Measurements from ENCODE around the gene SMURF2. TPM values are rescaled to one million over a fixed set of nuclear protein-coding genes. Genes with fewer than 3 reads are reported as not detected.

The SMURF2 gene
- total RNA-seq, 1 experiment from 2014 or later: 38.6 TPM

DNA sequence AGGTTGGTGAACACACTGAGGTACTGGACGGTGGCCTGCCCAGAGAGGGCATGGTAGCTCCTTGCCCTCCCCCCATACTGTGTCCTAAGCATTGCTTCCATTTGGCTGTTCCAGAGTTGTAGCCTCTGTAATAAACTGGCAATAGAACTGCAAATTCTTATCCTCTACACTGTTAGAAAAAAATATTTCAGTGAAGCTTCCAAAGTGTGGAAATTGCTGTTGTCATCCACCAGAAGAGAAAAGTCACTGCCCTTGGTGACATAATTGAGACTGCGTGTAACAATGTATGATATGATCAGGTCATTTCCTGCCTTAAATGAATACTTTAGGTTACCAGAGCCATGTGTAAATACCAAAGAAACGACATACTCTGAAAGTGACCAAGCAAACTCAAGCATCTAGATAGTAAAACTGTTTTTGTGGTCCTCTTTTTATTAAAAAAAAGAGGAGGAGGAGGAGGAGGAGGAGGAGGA, 89.4 kb downstream of the SMURF2 start:
- peak; percentile 29 for DNase-seq (ENCODE audit: low read depth)
- in situ Hi-C loops (cut with HindIII; ENCODE audit: low pct_unique_long_range_greater_than_20kb, low sequenced_read_pairs): no loop called here

DNA sequence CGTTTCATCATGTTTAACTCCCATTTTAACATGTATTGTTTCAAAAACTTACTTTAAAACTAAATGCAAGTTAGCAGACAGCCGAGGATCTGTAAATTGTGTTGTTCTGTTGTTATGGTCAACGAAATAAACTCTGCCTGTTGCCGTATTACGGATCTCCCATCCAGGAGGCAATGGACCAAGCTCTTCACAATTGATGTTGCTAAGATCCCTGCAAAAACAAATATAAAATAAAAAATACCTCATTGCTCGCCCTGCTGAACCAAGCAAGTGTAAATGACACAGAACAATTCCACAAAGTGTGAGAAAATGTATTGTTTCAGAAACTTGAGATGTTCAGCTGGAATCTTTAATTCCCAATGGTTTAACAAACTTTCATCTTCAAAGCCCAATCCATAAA, 90.4 kb downstream of the SMURF2 start:
- no peak for DNase-seq (ENCODE audit: low read depth)
- in situ Hi-C loops (cut with HindIII; ENCODE audit: low pct_unique_long_range_greater_than_20kb, low sequenced_read_pairs): no loop called here

DNA sequence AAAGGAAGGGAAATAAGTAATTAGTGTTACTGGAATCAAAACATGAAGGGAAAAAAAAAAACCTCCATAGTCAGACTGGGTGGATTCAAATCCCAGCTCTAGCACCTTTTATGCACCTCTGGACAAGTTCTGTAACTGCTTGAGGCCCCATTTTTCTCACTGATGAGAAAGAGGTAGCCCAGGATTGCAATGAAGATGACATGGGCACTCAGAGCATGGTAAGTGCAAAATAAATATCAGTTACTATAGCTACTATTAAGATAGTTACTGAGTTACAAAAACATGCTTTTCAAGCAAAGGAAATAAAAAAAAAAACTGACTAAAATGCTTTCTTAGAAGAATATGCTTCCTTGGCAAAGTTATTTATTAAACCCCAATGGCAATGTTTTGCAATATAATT, 96.5 kb downstream of the SMURF2 start:
- in situ Hi-C loops (cut with HindIII; ENCODE audit: low pct_unique_long_range_greater_than_20kb, low sequenced_read_pairs): no loop called here
- DNase-seq (ENCODE audit: low read depth): peak; percentile 12

DNA sequence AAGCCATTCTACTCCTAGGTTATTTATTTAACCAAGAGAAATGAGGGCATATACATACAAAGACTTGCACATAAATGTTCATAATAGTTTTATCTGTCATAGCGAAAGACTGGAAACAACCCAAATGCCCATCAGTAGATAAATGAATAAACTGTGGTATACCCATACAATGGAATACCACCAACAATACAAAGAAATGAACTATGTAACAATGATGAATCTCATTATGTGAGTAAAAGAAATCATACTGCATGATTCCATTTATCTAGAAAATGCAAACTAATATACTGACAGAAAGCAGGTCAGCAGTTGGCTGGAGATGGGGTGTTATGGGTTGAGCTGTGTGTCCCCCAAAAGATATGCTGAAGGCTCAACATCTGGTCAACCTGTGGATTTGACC, 98.0 kb downstream of the SMURF2 start:
- DNase-seq (ENCODE audit: low read depth): no peak

DNA sequence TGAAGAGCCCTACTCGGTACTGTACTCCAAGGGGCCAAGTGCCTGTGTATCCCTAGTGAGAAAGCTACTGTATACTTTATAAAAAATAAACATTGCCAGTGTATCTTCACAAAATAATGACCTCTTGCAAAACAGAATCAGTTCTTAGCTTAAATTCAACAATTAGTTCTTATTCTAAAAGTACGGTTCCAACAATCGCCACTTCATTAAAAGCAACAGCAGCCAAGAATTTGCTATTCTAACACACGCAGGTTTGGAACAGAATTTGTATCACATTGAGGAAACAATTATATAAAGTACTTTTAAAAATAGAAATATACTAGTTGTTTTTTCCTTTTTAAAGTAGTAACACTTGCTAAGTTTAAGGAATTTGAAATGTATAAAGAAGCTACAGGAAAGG, 106.8 kb downstream of the SMURF2 start:
- in situ Hi-C loops (cut with HindIII; ENCODE audit: low pct_unique_long_range_greater_than_20kb, low sequenced_read_pairs): no loop called here
- no peak for DNase-seq (ENCODE audit: low read depth)

More for the DNA sequence above, 98.0 kb downstream of the SMURF2 start:
- in situ Hi-C loops (cut with HindIII; ENCODE audit: low pct_unique_long_range_greater_than_20kb, low sequenced_read_pairs): no loop called here

DNA sequence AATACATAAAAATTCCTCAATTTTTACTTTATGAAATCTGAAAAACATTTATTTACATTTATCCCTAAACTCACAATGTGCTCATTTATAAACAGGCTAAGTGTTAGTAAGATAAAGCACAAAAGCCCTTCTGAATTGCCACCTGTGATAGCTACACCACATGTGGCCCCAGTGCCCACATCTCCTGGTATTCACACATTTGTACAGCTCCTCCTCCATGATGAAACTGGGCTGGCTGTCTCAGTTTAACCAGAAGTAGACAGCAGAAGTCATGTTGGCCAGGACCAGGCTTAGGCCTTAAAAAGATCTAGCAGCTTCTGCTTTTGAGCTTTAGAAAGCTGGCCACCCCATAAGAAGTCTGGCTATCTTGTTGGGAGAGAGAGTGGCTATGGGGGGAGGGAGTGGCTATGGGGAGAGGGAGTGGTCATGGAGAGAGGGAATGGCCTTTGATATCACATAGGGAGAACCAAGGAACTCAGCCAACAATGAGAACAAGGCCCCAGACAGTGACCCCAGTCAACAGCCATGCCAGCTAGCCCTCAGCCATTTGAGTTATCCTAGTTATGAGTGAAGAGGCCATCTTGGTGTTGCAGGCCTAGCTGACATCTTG, 108.0 kb downstream of the SMURF2 start:
- in situ Hi-C loops (cut with HindIII; ENCODE audit: low pct_unique_long_range_greater_than_20kb, low sequenced_read_pairs): no loop called here
- DNase-seq (ENCODE audit: low read depth): no peak

DNA sequence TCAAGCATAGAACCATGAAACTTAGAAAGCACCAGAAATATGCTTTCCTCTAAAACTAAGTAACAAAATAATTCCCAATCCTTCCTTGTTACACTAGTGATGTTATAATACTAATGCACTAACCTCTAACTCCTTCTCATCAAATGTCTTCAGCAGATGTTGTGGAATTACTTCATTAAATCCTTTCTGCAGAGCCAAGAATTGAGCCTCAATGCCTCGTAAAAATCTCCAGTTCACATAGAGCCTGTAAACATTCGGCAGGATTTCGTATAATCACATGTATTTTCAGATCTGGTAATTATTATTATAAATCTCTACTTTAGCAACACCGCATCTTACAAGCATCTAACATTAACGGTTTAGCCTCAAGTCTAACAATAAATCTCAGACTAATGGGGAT, 110.6 kb downstream of the SMURF2 start:
- in situ Hi-C loops (cut with HindIII; ENCODE audit: low pct_unique_long_range_greater_than_20kb, low sequenced_read_pairs): no loop called here
- DNase-seq (ENCODE audit: low read depth): no peak

DNA sequence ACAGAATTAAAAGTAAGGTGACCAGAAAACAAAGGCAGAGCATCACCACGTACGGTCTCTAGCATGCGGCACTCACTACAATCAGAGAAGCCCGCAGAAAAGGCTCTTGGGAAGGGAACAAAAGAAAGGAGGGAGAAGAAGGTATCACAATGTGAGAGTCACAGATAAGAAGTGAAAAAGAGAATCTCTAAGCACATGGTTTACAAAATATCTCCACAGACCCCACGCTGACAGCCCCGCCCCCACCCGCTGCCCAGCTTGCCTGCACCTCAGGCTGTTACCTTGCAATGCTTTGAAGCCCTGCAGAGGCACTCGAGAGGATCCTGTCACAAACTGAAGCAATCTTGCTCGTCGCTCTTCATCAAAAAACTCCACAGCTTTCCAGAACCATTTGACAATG, 114.8 kb downstream of the SMURF2 start:
- in situ Hi-C loops (cut with HindIII; ENCODE audit: low pct_unique_long_range_greater_than_20kb, low sequenced_read_pairs): no loop called here

DNA sequence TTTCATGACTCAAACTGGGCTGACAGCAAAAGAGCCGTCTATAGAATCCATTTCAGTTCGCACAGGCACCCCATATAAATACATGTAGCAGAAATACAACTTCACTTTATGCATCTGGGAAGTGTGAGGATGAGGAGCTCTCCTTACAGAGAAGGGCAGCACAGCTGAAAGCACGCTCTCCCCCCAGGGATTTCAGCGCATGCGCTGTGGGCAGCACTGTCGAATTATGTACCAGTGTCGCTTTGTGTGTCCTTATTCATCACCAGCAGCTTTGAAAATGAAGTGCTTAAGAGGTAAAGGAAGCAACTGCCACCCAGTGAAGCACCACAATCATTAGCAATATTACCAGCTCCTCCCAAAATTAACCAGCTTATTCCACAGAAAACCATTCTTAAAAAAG, 115.4 kb downstream of the SMURF2 start:
- in situ Hi-C loops (cut with HindIII; ENCODE audit: low pct_unique_long_range_greater_than_20kb, low sequenced_read_pairs): no loop called here

More for the DNA sequence above, 114.8 kb downstream of the SMURF2 start:
- no peak for DNase-seq (ENCODE audit: low read depth)

DNA sequence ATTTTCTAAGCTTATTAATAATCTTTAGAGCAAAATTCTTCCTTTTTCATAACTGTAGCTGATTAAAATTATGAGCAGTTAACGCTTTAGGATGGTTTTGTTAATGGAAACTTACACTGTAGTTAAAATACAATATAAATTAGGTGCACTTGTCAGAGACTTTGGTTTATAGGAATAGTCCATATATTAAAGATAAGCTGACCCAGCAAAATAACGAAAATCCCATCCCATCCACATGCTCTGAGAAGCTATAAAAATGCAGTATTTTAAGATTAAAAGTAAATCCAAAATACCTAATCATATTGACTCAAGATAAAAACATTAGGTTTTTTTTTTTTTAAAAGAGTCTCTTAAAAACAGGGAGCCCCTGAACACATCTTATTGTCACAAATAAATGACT, 117.4 kb downstream of the SMURF2 start:
- in situ Hi-C loops (cut with HindIII; ENCODE audit: low pct_unique_long_range_greater_than_20kb, low sequenced_read_pairs): no loop called here
- no peak for DNase-seq (ENCODE audit: low read depth)

More for the DNA sequence above, 115.4 kb downstream of the SMURF2 start:
- DNase-seq (ENCODE audit: low read depth): no peak

DNA sequence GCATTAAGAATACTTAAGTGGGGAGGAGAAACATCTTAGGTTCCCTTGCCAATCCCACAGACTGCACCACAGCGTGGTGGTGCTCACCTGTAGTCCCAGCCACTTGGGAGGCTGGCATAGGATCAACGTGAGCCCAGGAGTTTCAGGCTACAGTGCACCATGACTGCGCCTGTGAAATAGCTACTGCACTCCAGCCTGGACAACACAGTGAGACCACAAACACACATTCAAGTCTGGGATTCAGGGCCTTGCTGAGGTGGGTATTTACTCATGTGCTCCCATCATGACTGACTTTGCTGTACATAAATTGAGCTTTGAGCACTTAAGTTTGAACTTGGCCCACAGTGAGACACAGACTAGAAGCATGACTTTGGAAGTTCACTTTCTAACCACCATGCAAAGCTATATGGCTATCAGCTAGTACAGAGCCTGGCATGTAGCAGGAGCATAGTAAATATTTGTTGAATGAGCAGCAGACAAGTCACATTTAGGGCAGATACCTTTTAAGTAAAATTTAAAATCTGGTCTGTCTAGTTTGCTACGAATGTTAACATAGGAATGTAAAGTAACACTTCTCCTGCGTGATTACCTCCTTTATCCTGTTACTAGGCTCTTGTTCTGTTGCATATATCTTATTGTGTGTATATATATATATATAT, 121.9 kb downstream of the SMURF2 start:
- DNase-seq (ENCODE audit: low read depth): no peak
- in situ Hi-C loops (cut with HindIII; ENCODE audit: low pct_unique_long_range_greater_than_20kb, low sequenced_read_pairs): no loop called here

DNA sequence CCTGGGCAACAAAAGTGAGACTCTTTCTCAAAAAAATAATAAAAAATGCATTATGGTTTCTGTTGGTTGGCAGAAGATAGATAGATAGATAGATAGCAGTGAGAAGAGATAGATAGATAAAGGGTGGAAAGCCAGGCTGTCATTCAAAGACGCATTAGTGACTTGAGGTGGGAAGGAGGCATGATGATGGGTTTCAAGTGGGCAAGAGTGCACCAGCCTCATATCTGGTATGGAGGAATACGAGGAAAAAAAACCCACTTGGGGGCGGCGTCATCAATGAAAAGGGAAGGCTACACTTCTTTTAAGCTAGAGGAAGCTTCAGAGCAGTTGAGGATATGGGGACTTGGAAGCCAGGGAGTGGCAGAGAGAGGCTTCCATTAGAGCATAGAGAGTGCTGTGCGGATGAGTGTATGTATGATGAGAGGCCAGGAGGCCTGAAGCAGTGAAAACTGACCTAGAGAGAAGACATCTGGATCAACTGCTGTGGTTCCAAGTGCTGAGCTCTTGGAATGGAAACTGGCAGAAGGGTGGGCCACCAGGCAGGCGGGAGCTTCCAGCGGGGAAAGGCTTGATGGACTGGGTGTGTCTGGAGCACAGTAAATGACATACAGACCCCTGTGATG, 123.5 kb downstream of the SMURF2 start:
- DNase-seq (ENCODE audit: low read depth): no peak
- in situ Hi-C loops (cut with HindIII; ENCODE audit: low pct_unique_long_range_greater_than_20kb, low sequenced_read_pairs): no loop called here

DNA sequence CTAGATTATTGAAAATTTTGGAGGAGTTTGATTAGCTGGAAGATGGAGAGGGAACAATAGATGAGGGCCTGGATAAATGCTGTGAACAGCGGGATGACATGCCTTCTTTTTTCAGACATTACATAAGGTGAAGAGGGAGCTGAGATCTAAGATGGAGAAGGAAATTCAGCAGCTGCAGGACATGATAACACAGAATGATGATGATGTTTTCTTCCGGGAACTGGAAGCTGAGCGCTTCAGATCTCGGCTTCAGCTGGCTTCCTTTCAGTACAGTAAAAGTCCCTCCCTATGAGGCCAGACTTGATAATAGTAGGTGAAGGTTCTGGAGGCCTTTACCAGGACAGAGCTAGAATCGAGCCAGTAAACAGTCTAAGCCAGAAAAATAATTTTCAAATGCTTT, 124.6 kb downstream of the SMURF2 start:
- DNase-seq (ENCODE audit: low read depth): no peak
- in situ Hi-C loops (cut with HindIII; ENCODE audit: low pct_unique_long_range_greater_than_20kb, low sequenced_read_pairs): no loop called here

DNA sequence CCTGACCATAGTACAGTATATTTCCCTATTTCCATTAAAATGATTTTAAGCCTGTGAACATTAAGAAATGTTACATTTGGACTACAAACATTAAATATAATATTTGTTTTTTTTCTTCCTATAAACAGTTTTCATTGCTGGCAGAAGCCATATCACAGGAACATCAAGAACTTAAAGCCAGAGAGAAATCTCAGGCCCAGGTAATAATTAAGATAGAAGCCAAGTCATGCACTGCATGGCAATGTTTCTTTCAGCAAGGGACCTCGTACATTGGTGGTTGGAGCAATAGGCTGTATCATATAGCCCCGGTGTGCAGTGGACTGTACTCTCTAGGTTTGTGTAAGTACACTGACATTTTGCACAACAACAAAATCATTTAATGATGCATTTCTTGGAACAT, 125.2 kb downstream of the SMURF2 start:
- no peak for DNase-seq (ENCODE audit: low read depth)
- in situ Hi-C loops (cut with HindIII; ENCODE audit: low pct_unique_long_range_greater_than_20kb, low sequenced_read_pairs): no loop called here

DNA sequence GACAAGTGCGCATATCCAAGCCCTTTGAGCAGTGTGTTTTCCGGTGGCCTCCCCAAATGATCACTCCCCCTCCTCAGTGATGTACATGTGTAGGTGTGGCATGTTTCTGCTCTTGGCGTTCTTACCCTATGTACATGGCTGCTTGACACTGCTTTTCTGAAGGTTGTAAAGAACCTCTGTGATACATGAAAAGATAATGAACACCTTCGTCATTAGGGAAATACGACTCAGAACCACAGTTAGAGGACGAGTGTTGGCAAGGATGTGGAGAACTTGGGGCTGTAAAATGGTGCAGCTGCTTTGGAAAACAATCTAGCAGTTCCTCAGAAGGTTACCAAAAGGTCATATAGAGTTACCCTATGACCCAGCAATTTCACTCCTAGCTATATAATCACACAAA, 126.8 kb downstream of the SMURF2 start:
- in situ Hi-C loops (cut with HindIII; ENCODE audit: low pct_unique_long_range_greater_than_20kb, low sequenced_read_pairs): no loop called here
- DNase-seq (ENCODE audit: low read depth): no peak

DNA sequence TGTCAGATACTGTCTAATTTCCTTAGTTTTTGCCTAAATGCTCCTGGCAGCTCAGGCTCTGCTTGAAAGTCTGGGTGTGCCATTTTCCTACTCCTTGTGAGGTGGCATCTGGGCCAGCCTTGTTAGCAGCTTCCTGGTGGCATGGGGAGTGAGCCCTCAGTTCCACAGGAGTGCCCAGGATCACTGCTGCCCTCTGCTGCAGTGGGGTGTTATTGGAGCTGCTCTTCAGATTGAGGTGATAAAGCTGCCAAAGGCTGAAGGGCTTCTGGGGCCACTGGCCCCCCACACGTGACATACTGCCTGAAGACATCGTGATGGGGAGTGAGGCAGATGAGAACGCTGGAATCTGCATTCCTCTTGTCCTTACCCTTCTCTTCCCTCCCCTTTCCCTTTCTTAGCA, 127.9 kb downstream of the SMURF2 start:
- in situ Hi-C loops (cut with HindIII; ENCODE audit: low pct_unique_long_range_greater_than_20kb, low sequenced_read_pairs): no loop called here
- DNase-seq (ENCODE audit: low read depth): no peak

DNA sequence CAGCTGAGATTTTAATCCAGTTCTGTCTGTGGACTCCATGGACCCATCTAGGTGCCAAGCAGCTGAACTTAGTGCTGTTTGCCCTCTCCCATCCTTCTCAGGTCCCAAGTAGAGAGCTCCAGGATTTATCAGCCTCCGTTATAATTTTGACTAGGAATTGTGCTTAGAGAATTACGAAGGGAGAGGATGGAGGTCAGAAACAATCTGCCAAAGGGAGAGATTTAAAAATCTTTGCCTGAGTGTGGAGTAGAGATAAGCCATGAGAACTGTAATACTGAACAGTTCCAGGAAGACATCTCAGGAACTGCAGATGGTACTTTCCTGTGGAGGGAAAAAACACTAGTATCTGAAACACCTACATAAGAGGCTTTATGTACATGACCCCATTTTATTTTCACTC, 128.3 kb downstream of the SMURF2 start:
- no peak for DNase-seq (ENCODE audit: low read depth)
- in situ Hi-C loops (cut with HindIII; ENCODE audit: low pct_unique_long_range_greater_than_20kb, low sequenced_read_pairs): no loop called here

DNA sequence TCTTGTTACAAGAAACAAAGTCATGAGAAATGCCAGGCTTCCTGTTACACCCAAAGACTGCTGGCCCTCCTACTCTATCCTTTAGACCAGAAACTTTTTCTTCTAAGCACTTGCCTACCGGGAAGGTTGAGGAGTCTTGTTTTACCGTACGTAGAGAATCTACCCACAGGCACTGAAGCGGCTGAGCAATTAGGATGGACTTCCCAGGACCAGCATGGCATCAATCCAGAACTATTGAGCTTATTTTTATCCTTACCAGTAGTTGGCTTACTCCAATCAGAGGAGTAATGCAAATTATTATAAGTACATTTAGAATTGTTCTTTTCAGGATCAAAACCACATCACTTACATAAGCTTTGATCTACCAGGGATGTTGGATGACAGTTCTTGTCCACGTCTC, 129.7 kb downstream of the SMURF2 start:
- DNase-seq (ENCODE audit: low read depth): no peak
- in situ Hi-C loops (cut with HindIII; ENCODE audit: low pct_unique_long_range_greater_than_20kb, low sequenced_read_pairs): no loop called here

DNA sequence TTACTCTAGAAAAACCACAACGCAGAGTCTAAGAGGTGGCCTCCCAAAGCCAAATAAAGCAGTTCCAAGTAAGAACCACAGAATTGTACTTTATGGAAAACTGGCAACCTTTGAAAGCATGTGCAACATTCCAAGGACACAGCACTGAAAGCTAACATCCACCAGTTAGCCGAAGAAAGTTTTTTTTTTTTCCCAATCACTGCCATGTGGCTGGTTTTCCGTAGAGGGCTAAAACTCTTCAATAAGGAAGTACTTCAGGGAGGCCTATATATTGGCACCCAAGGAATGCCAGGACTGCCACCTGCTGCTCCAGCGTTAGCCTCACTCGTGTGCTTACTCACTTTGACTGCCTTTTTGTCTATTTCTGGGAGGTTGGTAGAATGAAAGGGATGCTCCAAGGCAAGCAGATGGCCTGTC, 130.1 kb downstream of the SMURF2 start:
- no peak for DNase-seq (ENCODE audit: low read depth)
- in situ Hi-C loops (cut with HindIII; ENCODE audit: low pct_unique_long_range_greater_than_20kb, low sequenced_read_pairs): no loop called here

DNA sequence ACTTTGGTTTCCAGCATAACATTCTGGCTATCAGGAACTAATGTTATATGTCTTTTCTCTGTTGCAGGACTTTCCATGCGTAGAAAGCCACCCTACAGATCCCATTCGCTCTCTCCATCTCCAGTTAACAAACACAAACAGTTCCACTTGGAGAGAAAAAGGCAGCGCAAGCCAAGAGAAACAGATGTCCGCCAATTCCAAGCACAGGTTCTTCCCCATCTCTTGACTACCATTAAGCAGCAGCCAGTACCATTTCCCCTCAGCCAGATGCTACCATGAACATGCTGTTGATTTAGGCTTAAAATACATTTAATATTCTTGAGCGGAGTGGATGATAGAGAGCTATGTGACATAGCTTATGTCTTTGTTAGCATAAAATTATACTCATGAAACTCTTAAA, 132.9 kb downstream of the SMURF2 start:
- DNase-seq (ENCODE audit: low read depth): no peak
- in situ Hi-C loops (cut with HindIII; ENCODE audit: low pct_unique_long_range_greater_than_20kb, low sequenced_read_pairs): no loop called here

Data from Caki2 (cell line).